Right lobe of liver (tissue), 6 donors: ENCODE measurements around the gene LPO. TPM values are rescaled to one million over a fixed set of nuclear protein-coding genes. Genes with fewer than 3 reads are reported as not detected.

ENCODE experiments used
- ATAC-seq, 4 donors: fragments of 200-7000 bp; cut with Tn5 transposase; one replicate each; pipeline ENCODE4 v1.9.1; 2020; ENCODE audit warnings: mild to moderate bottlenecking in 4 of 4, moderate library complexity in 4 of 4
- DNase-seq, 3 donors: peaks; one replicate each; pipeline ENCODE4 v3.0.0-alpha.2; 2020
- H3K27ac ChIP-seq, 3 donors: fragments of 200-600 bp; one replicate each; pipeline ENCODE4 v1.8.0; 2022
- H3K27me3 ChIP-seq, 2 donors: fragments of 200-600 bp; one replicate each; pipeline ENCODE4 v1.8.0; 2022
- H3K36me3 ChIP-seq, 4 donors: fragments of 200-600 bp; sonication (generic) in 1 of 4; one replicate each; pipeline versions ENCODE4 v1.5.1 to v1.8.0; 2017 to 2022; ENCODE audit warnings: control low read depth in 1 of 4
- H3K4me1 ChIP-seq, 4 donors: fragments of 200-600 bp; sonication (generic) in 1 of 4; one replicate each; pipeline versions ENCODE4 v1.5.1 to v1.8.0; 2017 to 2022; ENCODE audit warnings: control low read depth in 1 of 4
- H3K4me3 ChIP-seq, 3 donors: fragments of 200-600 bp; one replicate each; pipeline ENCODE4 v1.8.0; 2022
- H3K9me3 ChIP-seq, 4 donors: fragments of 200-600 bp; sonication (generic) in 1 of 4; one replicate each; pipeline versions ENCODE4 v1.5.1 to v1.8.0; 2017 to 2022; ENCODE audit warnings: control low read depth in 1 of 4
- POLR2A ChIP-seq: fragments of 450-650 bp; IDR thresholded peaks from one replicate; pipeline ENCODE4 v1.6.1; 2017; ENCODE audit warnings: antibody characterized with exemption, mild to moderate bottlenecking
- WGBS: methylation state at CpG from one replicate; pipeline ENCODE4 v1.1.6; 2018; ENCODE audit warnings: low coverage, low lambda C conversion rate; ENCODE audit not compliant: insufficient coverage; ENCODE audit errors: missing lambda C conversion rate; 5-methylcytosine and 5-hydroxymethylcytosine counted together
- intact Hi-C, 2 donors: fragments of 100-400 bp; cut with DNase I; formaldehyde crosslinking; loops; one replicate each; pipeline versions ENCODE4 v1.11.2 to v1.14.1; 2022
- total RNA-seq, 6 experiments: library from RNA; depleted of rRNA in 2 of 6; stranded (reverse); fragments of >200 nt in 2 of 6; fragmentation: NEBNext Ultra II Directional in 3 of 6; extraction: Animal tissue kit (Norgen Biotek cat#: 25700) in 3 of 6; gene quantifications; one replicate each; pipeline versions ENCODE4 v1.1.0 to v1.2.4, GENCODE V29; 2016 to 2023
- TF ChIP-seq, protein P1 (sequence below), 4 donors: fragments of 200-600 bp in 3 of 4; fragments of 450-650 bp in 1 of 4; IDR thresholded peaks; one replicate each; pipeline versions ENCODE4 v1.5.1 to v1.8.0; 2016 to 2022; ENCODE audit warnings: antibody characterized with exemption in 4 of 4, mild to moderate bottlenecking in 2 of 4
- donor health status: DM: no; HTN: yes; CAD: no.
- donor health status: DM: no; HTN: no; CAD: no.
- donor health status: DM: no; HTN: no; CAD: no.
- donor health status: DM: no; HTN: yes; CAD: no.
- donor health status: DM: no; HTN: yes; CAD: no.

LPO gene
- total RNA-seq, 6 experiments from 2014 or later = not detected

DNA sequence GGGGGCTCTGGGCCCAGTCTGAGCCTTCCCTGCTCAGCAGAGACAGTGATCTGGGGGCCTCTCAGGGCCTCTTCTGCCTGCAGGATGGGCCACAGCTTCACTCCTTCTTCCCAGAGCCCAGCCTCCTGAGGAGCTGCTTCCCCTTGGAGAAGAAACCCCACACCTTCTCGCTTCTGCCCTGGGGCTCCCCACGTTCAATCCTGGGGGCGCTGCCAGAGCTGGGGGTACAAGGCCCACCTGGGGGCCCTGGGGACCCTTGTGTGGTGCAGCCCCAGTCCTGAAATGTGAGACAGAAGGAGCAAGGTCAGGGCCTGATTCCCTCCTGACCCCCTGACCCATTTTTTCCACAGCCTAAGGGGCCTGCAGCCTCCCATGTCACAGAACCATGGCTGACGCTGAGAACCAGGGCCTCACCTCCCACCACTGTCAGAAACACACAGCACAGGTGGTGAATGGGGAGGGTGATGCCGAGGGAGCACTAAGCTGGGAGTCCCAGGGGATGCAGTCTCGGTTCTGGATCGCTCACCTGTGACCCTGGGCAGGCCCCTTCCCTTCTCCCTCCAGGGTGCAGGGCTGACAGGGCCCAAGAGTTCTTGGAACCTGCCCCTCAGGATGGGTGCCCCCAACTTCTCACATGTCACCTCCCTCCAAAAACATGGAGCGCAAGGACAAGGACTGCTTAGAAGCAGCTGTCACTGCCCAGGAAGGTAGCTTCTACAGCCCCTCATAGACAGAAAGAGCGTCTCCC lies 64.0 kb downstream of the LPO start:
- H3K36me3 ChIP-seq = no peaks in the 10 kb centered on the region
- TF ChIP-seq POLR2A = no peak
- TF ChIP-seq, protein P1, sequence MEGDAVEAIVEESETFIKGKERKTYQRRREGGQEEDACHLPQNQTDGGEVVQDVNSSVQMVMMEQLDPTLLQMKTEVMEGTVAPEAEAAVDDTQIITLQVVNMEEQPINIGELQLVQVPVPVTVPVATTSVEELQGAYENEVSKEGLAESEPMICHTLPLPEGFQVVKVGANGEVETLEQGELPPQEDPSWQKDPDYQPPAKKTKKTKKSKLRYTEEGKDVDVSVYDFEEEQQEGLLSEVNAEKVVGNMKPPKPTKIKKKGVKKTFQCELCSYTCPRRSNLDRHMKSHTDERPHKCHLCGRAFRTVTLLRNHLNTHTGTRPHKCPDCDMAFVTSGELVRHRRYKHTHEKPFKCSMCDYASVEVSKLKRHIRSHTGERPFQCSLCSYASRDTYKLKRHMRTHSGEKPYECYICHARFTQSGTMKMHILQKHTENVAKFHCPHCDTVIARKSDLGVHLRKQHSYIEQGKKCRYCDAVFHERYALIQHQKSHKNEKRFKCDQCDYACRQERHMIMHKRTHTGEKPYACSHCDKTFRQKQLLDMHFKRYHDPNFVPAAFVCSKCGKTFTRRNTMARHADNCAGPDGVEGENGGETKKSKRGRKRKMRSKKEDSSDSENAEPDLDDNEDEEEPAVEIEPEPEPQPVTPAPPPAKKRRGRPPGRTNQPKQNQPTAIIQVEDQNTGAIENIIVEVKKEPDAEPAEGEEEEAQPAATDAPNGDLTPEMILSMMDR (IDR thresholded peaks at IDR 0.05) = no peak
- WGBS = no CpG with 5 or more reads among the region's 9 CpGs
- no peaks in the 10 kb centered on the region for H3K27me3 ChIP-seq
- no peak for DNase-seq
- no peaks in the 10 kb centered on the region for H3K9me3 ChIP-seq
- no peaks in the 10 kb centered on the region for H3K4me1 ChIP-seq
- intact Hi-C loops = loop anchor here in 1 of 2 donors (5.0 kb wide), 1 partner anchor 145 kb away; no protein-coding TSS in a partner anchor
- no peak overlapping the region for H3K27ac ChIP-seq
- no peak overlapping the region for H3K4me3 ChIP-seq
- no peak for ATAC-seq

DNA sequence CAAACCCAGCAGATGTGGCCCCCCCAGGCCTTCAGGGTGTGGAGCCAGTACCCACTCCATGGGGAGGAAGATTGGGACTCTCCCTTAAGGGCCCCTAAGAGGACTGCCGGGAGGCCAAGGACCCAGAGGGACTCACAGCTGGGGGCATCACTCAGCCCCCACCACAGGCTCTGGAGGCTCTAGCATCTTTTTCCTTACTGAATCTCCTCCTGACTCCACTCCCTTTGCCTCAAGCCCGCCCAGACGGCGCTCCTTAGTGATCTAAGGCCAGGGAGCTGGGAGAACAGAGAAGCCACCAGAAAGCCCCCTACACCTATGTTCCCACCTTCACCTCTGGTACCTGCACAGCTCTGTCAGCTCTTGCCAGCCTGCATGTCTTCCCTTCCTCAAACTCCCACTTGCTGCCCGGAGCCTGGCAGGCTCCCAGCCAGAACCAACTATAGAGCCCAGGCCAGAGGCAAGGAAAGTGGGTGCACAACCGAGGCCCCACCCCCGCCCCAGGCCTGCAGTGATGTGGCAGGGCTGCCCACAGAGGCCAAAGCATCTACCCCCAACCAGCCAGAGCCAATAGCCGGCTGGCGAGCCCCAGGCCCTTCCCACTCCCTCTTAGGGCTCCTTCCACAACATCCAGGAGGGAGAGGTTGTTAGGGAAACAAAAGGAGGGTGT lies 64.7 kb downstream of the LPO start:
- Histone ChIP-seq H3K36me3 (no peaks in the 10 kb centered on the region), H3K27ac (no peak overlapping the region), H3K27me3 (no peaks in the 10 kb centered on the region), H3K9me3 (no peaks in the 10 kb centered on the region), H3K4me3 (no peak overlapping the region), H3K4me1 (no peaks in the 10 kb centered on the region)
- peak in 1 of 3 donors; percentile 33 for DNase-seq
- ATAC-seq = no peak
- intact Hi-C loops = loop anchor here in 1 of 2 donors (5.0 kb wide), 1 partner anchor 144 kb away; no protein-coding TSS in a partner anchor
- WGBS = 76% methylated on average over 6 of the region's 9 CpGs
- no peak for TF ChIP-seq POLR2A
- TF ChIP-seq, protein P1 (IDR thresholded peaks at IDR 0.05) = no peak

DNA sequence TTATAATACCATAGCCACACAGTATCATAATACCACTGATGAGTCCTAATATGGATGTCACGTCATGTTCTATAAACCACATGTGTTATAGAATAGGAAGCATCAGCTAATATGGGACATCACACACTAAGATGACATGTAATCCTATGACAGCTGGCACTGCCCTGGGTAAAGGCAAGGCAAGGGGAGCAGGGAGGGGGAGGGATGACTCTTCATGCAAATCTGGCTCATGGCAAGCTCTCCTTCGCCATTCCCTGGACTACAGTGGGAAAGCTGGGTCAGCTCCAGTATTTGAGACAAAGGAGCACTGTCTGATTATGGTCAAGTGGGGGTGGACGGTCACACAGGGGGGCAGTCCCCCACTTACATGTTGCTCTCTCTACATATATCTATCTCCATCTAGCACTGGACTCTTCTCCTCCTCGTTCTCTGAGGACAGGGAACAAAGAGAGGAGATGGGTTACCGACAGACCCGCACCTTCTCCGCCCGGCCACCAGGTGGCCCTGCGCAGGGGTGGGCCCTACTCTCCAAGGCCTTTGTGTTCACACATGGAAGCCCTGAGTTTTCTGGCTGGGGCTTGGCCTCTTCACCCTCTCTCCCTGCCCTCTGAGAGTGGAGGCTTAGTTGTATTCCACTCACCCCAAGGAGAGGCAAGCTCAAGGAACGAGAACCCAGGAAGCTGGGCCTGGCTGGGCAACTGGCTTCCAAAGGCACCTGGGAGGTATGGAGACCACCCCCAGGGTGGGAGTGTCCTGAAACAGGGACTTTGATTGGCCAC lies 65.8 kb downstream of the LPO start:
- peak; percentile 79 to 93 (median 90) for ATAC-seq

More for the DNA sequence above, 65.8 kb downstream of the LPO start:
- 41% methylated on average over 9 of the region's 10 CpGs for WGBS
- DNase-seq = peak in 2 of 3 donors; percentile 59 to 68
- Histone ChIP-seq H3K4me1 (no peaks in the 10 kb centered on the region), H3K9me3 (no peaks in the 10 kb centered on the region), H3K36me3 (no peaks in the 10 kb centered on the region), H3K4me3 (no peak overlapping the region), H3K27me3 (no peaks in the 10 kb centered on the region), H3K27ac (no peak overlapping the region)
- intact Hi-C loops = loop anchor here in 1 of 2 donors (5.0 kb wide), 1 partner anchor 143 kb away; no protein-coding TSS in a partner anchor
- TF ChIP-seq POLR2A = no peak
- TF ChIP-seq, protein P1 (IDR thresholded peaks at IDR 0.05) = peak; percentile 54 to 81 (median 64)
